HG03095 (cell line): ENCODE measurements around the gene MNX1.

Experiments
- ATAC-seq: cut with Tn5 transposase; IDR thresholded peaks from one replicate; pipeline ENCODE4 v1.9.1; 2021; ENCODE audit warnings: moderate library complexity; ENCODE audit not compliant: unreplicated experiment

MNX1 gene

DNA sequence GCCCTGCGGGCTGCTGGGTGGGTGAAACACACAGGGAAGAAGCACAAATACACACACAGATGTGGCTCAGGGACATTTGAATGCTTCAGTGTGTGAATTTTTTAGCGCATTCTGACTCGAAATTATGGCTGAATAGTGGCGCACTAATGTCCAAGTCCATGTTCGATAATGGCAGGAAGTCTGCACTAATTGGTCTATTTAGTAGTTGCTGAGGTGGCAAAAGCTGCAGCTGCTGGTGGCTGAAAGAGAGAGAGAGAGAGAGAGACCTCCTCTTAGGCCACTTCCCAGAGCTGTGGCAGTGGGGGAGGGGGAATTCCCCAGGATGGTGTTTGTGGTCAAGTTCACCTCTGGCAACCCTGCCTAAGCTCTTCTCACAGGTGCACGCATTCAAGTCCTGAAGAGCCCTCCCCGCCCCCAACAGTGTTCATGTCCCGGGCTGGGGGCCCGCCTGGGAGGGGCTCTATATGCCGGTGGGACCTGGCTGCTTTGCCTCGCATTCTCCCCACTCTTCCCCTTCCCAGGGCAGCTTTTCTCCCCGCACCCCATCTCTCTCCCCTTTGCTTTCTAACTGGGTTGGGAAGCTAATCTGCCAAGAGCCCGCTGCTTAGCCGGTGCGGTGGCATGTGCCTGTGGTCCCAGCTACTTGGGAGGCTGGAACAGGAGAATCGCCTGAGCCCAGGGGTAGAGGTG, 6.0 kb upstream of the MNX1 start:
- ATAC-seq: peak; percentile 73

DNA sequence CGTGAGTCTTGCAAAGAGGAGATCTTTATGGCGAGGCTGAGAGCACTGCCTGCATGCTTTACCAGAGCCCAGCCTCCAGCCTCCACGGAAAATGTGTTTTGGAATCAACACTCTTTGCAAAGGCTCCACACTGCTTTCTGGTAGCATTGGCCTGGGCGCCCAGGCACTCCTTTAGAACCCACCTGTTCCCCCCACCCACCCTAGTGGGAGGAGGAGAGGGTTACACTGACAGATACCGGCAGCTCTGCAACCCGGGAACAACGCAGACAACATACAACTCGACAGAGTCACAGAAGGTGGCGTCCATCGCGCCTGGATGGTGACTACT, 5.5 kb upstream of the MNX1 start:
- ATAC-seq: no peak

DNA sequence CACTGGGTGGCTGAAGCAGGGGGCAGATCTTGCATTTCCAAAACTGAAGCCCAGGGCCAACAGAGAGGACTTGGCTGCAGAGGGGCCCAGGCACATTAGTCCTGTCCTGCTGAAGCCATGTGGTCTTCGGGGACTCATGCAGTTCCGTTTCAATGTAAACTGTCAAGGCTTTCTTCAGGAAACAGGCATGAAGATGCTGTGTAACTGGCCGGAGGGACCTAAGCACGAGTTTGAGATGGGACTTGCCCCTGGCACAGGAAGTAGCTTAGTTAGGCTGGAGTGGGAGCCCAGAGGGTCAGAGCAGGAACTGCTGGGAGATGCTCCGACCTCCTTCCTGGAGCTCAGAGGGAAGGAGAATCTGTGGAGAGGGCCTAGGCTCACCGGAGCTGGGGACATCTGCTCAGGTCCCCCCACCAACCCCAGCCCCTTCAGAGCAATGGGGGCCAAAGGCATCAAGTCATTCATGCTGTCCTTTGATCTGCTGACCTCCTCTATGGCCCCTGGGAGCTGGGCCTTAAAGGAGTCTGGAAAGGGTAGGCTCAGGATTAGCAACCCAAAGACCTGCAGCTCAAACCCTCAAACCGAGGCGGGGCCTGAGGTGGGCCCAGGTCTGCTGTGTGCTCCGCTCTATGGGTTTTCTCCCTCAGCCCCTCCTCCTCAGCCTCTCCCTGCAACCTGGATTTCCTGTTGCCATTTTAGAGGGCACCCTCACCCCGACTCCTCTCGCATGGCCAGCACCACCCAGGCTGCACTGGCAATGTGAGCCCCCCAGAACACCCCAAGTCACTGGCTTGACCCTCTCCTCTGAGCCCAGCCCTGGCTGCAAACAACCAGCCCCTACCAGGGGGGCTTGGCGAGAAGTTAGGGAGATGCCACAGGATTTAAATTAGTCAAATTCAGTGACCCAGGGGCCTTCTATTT, 4.4 kb upstream of the MNX1 start:
- no peak for ATAC-seq

DNA sequence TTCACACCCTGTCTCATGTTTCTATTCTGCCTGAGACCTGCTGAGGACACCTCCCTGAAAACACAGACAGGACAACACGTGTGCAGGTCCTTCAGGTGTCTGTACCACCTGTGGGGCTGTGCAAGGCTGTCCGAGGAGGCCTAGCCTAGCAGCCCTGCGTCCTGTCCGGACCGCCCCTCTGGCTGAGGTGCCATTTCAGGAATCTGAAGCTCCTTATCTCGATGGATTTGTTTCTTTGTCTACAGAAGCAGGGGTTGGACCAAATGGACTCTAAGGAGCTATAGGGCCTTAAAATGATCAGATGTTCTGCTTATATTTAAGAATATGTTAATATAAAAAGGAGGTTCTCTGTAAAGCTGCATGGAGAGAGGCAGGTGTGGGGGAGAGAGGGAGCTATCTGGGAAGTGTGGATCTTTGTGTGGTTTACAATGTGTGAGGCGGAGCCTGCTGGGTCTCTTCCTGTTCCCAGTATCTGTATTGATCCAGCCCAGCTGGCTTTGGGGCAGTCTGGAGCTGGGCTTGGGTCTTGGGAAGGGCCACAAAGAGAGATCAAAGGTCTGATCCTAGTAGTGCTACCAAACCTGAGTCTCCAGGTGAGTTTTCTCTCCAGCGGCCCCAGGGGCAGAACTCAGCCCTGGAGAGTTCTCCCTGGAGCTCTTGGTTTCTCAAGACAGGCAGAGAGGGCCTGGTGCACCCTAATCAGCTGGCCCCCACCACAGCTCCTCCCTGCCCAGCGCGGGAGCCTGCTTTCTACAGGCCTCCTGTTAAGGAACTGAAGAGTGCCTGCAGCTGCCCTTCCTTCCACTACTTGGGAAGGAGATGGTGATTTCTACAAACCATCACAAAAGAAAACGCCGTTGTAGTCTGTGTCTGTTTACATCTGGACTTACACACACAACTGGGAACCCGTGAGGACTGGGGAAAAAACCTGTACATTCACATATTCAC, 3.4 kb upstream of the MNX1 start:
- ATAC-seq: no peak

DNA sequence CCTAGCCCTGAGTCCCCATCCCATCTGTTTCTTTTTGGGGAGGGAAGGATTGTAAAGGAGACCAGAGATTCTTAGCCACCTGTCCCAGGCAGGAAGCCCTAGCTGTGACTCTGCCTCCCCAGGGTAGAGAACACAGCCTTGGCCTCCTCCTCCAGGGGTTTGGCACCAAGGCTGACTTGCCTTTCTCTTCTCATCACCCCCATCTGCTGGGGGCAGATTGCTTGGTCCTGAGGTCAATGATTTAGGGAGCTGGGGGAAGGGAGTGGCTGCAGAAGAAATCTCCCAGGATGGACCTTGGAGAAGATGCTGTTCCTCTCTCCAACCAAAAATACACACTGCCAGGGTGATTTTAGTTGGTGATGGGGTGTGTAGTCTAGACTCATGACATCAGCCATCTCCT, 2.6 kb upstream of the MNX1 start:
- ATAC-seq: no peak

DNA sequence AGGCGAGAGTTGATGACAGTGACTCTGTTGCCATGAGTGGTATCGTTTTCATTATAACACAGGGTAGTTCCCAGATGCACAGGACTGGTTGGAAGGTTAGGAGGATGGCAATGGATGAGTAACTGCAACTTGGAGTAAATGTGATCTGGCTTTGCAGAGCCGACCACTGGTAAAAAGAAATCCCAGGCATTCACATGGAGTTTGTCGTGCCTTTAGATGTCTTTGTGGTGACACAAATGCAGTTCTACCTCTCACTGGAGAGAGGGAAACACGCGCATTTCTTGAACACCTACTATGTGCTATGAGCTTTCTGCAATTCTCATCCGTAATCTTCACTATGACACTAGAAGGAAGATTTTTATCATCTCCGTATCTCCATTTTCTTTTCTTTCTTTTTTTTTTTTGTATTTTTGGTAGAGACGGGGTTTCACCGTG, 1.7 kb upstream of the MNX1 start:
- no peak for ATAC-seq

DNA sequence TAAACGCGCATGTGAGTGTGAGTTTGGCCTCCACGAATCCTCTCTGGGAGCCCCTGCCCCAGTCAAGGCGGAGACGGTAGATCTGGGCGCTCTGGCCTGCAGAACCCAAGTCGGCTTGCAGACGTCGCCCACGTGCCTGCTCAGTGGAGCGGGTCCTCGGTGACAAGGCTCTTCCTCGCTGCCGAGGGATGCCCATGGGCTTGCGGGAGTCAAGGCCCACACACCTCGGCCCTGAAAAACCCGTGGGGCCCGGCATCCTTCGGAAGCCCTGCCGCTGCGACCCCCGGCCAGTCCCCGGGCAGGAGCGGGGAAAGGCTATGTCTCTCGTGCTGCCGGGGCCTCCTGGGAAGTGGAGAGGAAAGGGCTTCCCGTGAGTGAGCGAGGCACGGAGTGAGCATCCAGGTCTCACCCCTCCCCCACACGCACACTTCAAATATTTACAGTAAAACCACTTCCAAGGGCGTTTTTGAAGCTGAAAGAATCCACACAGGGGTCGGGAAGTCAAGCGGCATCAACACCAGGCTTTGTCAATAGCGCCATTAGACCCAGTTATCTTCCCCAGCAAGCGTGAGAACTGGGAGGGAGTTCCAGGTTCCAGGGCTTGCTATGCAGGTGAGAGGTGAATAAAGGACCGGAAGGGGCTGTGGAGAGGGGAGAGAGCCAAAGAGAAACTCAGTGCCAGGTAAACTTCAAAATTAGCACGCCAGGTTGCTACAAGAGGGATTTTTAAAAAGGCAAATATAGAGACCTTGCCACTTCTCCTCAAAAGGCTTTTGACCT, 1.1 kb upstream of the MNX1 start:
- no peak for ATAC-seq

DNA sequence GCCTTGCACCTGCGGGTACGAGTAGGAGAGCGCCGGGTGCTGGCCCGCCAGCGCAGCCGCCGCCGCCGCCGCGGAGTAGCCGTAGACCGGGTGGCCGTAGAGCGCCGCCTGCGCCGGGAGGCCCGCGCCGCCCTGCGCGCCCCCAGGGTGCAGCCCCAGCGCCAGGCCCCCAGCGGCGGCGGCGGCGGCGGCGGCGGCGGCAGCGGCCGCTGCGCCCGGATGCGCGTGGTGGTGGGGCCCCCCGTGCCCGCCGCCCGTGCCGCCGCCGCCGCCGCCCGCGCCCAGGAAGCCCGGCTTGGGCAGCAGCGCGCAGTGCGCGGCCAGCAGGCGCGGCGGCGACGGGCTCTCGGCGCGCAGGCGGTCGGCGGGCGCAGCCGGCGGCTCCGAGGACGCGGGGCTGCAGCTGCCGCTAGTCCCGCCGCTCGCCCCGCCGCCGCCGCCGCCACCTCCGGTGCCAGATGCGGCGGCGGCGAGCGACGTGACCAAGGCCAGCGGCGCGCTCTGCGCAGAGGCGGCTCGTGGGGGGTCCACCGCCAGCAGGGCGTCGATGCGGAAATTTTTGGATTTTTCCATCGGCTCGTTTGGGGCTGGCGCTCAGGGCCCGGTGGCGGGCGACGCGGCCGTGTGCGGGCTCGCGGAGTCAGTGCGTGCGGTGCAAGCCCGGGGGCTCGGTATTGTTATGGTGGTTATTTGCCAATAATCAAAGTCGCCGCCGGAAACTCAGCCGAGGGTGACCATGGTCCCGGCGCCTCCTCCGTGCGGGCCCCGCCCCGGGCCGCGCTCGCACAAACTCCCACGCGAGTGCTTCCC, 480 bp downstream of the MNX1 start:
- ATAC-seq: peak; percentile 25

DNA sequence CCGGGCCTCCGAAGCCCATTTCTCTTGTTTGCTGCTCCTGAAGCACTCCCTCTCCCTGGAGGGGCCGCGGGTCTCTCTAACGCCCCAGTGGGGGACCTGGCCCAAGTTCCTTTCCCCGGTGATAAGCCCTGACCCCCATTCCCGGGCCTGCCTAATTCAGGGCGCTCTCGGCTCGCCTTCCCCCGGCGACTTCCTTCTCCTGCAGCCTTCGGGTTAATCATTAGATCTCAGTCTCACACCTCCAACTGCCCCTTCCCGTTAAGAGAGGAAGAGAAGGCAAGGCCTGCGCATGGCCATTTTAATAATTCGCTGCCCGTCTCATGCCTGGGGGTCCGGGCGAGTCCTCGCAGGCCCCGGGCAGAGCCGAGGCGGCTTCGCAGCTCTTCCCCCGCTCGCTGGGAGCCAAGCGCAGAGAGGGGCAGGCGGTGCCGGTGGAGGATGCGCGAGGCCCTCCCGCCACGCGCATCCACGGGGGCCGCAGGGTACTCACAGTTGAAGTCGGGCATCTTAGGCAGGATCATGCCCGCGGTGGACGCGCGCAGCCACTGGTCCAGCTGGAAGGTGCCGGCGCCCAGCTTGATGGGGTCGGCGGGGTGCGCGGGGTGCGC, 1.2 kb downstream of the MNX1 start:
- ATAC-seq: no peak

DNA sequence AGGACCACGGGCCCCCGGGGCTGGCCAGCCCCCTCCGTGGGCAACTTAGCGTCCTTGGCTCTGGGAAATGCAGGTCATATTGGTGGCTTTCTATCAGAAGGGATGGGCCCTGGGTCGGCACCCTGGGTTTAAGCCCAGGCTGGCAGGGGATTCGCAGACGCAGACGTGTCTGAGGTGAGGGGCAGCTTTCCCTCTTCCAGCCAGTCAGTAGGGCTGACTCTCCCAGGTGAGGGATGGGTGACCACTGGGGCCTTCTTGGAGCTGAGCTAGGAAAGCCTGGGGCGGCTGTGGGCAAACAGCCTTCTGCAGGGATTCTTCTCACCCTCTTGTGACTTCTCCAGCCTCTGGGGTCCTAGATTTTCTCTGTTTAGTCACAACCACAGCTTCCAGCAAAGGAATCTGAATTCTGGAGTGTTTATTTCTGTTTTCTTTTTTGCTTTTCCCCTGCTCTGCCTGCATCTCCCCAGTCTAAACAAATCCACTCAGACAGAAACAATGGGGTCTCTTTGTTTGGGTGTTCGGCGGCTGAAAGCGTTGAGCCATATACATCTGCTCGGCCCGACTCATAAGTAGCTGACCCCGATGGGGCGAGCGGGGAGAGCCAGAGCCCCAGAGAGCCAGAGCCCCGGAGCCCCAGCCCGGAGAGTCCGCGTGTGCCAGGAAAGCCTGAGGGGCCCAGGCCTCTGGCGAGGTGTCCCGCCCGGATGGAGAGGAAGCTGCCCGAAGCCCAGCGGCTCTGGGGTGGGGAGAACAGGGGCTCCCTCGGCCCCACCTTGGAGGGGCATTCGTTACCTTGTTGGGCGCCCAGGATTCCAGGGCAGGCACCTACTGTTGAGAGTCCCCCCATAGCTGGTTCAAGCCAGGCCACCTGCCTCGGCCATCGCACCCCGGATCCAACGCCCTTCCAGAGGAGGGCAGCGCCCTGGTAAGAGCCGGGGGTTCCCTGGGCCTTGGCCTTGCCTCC, 2.0 kb downstream of the MNX1 start:
- no peak for ATAC-seq

DNA sequence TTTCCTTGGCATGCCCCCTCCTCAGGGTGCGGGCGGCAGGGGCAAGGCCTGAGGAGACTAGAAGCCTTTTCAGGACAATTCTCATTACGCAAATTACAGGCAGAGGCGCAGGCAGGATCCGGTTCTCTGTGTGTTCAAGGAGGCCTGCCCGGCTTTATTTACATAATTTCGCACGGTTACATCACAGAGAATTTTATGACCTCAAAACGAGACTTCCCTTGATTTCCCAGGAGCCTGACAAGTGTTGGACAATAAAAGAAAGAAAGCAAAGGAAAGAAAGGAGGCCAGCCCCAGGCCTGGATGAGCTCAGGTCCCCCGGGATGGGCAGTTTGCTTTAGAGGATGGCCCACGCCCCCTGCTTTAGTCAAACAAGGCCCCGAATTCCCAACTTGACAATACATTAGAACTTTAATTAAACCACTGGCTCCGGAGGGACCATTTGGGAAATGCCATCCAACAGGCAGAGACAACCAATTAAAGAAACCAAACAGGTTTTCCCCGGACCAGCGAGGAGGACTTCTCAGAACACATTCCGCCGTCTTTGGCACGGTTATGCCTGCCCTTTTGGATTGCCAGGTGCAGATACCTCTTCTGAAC, 2.9 kb downstream of the MNX1 start:
- ATAC-seq: no peak

DNA sequence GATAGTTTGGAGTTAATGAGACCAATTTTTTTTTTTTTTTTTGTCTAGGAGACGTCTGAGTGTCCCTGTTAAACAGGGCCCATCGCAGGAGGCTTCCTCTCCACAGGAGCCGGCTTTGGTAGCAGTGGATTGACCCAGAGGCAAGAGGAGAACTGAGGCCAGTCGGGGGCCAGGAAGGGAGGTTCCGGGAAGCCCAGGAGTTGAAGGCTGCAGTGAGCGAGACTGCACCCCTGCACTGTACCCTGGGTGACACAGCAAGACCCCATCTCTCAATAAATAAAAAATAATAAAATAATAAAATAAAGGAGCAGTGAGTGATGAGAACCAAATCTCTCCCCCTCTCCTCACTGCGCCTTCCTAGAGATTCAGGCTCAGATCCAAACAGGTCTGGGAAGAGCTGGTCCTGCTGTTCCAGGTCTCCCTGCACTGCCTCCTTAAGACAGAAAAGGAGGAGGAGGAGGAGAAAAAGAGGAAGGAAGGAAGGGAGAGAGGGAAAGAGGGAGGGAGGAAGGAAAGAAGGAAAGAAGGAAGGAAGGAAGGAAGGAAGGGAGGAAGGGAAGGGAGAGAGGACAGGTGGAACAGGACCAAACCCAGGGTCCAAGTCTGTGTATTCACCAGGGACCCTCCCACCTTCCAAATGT, 3.5 kb downstream of the MNX1 start:
- no peak for ATAC-seq

DNA sequence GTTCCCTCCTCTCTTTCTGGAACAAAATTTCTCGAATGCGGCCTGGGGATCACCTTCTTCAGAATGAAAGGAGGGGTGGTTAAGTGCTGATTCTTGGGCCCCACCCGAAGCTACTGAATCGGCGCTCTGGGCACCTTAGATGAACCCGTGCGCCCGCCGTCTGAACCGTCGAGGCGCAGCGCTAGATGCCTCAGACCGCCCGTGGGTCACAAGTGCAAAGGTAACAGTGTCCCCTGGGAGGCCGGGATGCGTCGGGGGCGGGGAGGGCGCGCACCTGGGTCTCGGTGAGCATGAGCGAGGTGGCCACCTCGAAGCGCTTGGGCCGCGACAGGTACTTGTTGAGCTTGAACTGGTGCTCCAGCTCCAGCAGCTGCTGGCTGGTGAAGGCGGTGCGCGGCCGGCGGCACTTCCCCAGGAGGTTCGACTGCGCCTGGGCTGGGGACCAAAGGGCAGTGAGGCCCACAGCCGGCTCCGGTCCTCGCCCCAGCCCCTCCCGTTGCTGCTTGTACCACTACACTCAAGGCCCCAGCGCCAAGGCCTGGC, 4.2 kb downstream of the MNX1 start:
- ATAC-seq: no peak

DNA sequence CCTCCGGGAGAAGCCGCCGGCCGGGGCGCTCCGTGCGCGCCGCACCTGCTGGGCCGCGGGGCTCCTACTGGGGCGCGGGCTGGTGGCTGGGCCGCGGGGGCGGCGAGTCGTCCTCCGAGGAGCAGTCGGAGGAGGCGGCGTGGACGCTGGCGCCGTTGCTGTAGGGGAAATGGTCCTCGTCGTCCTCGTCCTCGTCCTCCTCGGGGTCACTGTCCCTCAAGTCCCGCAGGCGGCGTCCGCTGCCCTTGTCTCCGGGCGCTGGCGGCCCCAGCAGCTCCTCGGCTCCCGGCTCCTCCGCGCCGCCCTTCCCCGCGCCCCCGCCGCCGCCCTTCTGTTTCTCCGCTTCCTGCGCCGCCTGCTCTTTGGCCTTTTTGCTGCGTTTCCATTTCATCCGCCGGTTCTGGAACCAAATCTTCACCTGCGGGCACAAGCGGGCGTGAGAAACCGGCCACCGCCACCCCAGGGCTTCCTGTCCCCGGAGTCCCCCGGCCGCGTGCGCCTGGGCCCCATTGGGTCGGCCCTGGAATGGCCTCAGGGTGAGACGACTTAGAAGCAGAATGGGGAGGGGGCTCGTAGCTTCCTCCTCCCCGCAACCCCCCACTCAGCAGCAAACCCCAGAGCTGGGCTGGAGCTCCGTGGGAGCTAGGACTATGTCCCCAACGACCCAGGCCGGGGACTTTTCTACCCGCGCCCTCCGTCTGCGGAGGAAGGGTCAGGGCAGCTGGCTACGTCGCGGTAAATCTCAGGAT, 4.8 kb downstream of the MNX1 start:
- no peak for ATAC-seq

DNA sequence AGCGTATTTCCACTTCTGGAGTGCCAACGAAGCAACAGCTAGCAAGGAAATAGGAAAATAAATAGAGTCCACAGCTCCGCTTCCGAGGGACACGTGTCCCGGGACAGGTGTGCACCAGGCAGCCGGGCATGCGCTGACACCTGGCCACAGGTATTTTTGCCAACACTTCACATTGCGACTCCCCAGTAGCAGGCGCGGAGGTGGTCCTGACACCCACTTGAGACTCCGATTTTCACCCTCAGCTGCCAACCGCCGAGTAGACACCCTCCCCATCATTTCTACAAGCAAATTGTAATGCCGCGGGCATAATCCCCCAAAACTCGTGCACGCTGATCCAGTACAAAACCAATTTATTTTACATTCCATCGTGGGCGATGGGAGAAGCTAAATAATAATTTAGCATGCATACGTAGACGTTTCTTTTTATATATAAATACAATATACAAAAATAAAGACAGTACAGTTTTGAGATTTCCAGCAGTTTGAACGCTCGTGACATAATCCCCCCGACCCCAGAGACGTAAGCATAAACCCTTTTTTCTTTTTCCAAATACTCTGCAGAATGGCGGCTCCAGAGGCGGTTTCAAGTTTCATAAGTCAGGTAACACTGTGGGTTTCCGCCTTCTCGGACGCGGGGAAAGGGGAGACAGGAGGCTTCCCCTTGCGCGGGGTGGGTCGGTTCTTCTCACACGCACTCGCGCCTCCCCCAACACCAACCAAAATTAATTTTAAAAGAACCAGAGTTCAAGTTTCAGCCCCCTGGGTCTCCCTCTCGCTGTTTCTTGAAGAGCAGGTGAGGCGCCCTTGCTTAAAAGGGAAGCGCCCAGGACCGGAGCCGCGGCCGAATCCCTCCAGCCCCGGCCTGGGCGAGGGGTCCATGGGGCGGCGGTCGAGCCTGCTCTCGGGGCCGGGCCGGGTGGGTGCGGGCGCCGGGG, 5.7 kb downstream of the MNX1 start:
- ATAC-seq: no peak
